A549 (cell line): ENCODE measurements around the gene STX16. TPM values are rescaled to one million over a fixed set of nuclear protein-coding genes. Genes with fewer than 3 reads are reported as not detected.

Experiments used
- ATAC-seq, 2 experiments: fragments of 200-7000 bp in 1 of 2; fragments of >200 bp in 1 of 2; cut with Nextera tagmentation in 1 of 2; cut with Tn5 transposase in 1 of 2; 3 replicates each; pipeline versions ENCODE4 v1.8.0 to v1.9.1; 2018 to 2020; ENCODE audit warnings: mild to moderate bottlenecking in 1 of 2, moderate library complexity in 1 of 2
- CTCF ChIA-PET: fragments of 300-600 bp; sonication (Branson Sonifier 250); formaldehyde crosslinking; extraction: SDS; loops from one replicate; lab custom pipeline; 2021; ENCODE audit warnings: antibody characterized with exemption, inconsistent platforms; lab: Yijun Ruan, JAX
- POLR2A ChIA-PET: fragments of 350-600 bp; formaldehyde crosslinking; extraction: SDS; loops from one replicate; lab custom pipeline; 2021; ENCODE audit warnings: antibody characterized with exemption, inconsistent platforms; lab: Yijun Ruan, JAX
- DNase-seq, 2 experiments: peaks; one replicate each; pipeline versions ENCODE4 v3.0.0 to v3.0.0-alpha.2; 2011 to 2016; ENCODE audit warnings: low read depth in 1 of 2, low spot score in 1 of 2
- FAIRE-seq: peaks from 2 replicates; lab custom pipeline; 2011; peaks lifted over from hg19 to GRCh38; lab: Jason Lieb, UNC
- H3K27ac ChIP-seq, 2 experiments: fragments of >200 bp; sonication (Bioruptor Twin); formaldehyde crosslinking; 3 replicates each; pipeline ENCODE4 v1.5.1; 2016 to 2017
- H3K4me1 ChIP-seq: fragments of >200 bp; sonication (Bioruptor Twin); formaldehyde crosslinking; 3 replicates; pipeline ENCODE4 v1.6.1; 2016
- H3K4me2 ChIP-seq: fragments of >200 bp; sonication (Bioruptor Twin); formaldehyde crosslinking; 3 replicates; pipeline ENCODE4 v1.6.1; 2016
- H3K4me3 ChIP-seq: fragments of >200 bp; sonication (Bioruptor Twin); formaldehyde crosslinking; 3 replicates; pipeline ENCODE4 v1.5.1; 2016
- H3K9me3 ChIP-seq: fragments of >200 bp; sonication (Bioruptor Twin); formaldehyde crosslinking; 3 replicates; pipeline ENCODE4 v1.6.1; 2016
- CBX2 ChIP-seq: fragments of 200-600 bp; sonication (generic); IDR thresholded peaks from 2 replicates; pipeline ENCODE4 v1.6.1; 2016; ENCODE audit warnings: low read depth, mild to moderate bottlenecking, borderline replicate concordance
- CBX8 ChIP-seq: fragments of 200-600 bp; sonication (generic); IDR thresholded peaks from 2 replicates; pipeline ENCODE4 v1.6.1; 2016
- CHD4 ChIP-seq: fragments of 200-600 bp; sonication (generic); IDR thresholded peaks from 2 replicates; pipeline ENCODE4 v1.6.1; 2016; ENCODE audit warnings: antibody characterized with exemption, mild to moderate bottlenecking, borderline replicate concordance
- ESRRA ChIP-seq: fragments of 150-350 bp; IDR thresholded peaks from 2 replicates; pipeline ENCODE4 v1.6.1; 2014; ENCODE audit warnings: mild to moderate bottlenecking, low read length, borderline replicate concordance
- FOSL2 ChIP-seq, 2 experiments: fragments of 450-650 bp in 1 of 2; fragments of >200 bp in 1 of 2; sonication (Bioruptor Twin) in 1 of 2; formaldehyde crosslinking; IDR thresholded peaks; 2 replicates each; pipeline versions ENCODE4 v1.5.0 to v1.6.1; 2016 to 2020; ENCODE audit warnings: mild to moderate bottlenecking in 1 of 2, moderate library complexity in 1 of 2
- FOXS1 ChIP-seq: fragments of 250-450 bp; sonication (Bioruptor Pico); IDR thresholded peaks from 2 replicates; pipeline ENCODE4 v1.5.0; 2020; ENCODE audit warnings: mild to moderate bottlenecking, moderate library complexity
- HEYL ChIP-seq: fragments of 250-450 bp; sonication (Bioruptor Pico); IDR thresholded peaks from 2 replicates; pipeline ENCODE4 v1.8.0; 2021; ENCODE audit warnings: mild to moderate bottlenecking, moderate library complexity
- HOXA7 ChIP-seq: fragments of 250-450 bp; sonication (Bioruptor Pico); IDR thresholded peaks from 2 replicates; pipeline ENCODE4 v1.5.0; 2020; ENCODE audit warnings: mild to moderate bottlenecking, moderate library complexity
- HOXB5 ChIP-seq: fragments of 250-450 bp; sonication (Bioruptor Pico); IDR thresholded peaks from 2 replicates; pipeline ENCODE4 v1.5.0; 2020; ENCODE audit warnings: mild to moderate bottlenecking, moderate library complexity
- JUN ChIP-seq, 2 experiments: fragments of >200 bp; sonication (Bioruptor Twin); formaldehyde crosslinking; IDR thresholded peaks; 2 replicates in 1 of 2; 3 replicates in 1 of 2; pipeline ENCODE4 v1.6.1; 2016 to 2017
- MYC ChIP-seq: IDR thresholded peaks from 2 replicates; pipeline ENCODE4 v1.6.1; 2012; ENCODE audit warnings: mild to moderate bottlenecking, inconsistent platforms, low read length, improper control_type of control experiment, borderline replicate concordance
- NR3C1 ChIP-seq: fragments of >200 bp; sonication (Bioruptor Twin); formaldehyde crosslinking; IDR thresholded peaks from 3 replicates; pipeline ENCODE4 v1.6.1; 2017
- RCOR1 ChIP-seq: fragments of 150-350 bp; IDR thresholded peaks from 2 replicates; pipeline ENCODE4 v1.6.1; 2014; ENCODE audit warnings: antibody characterized with exemption, low read length, low read depth
- RNF2 ChIP-seq: fragments of 200-600 bp; sonication (generic); IDR thresholded peaks from 2 replicates; pipeline ENCODE4 v1.6.1; 2016; ENCODE audit warnings: low read depth, mild to moderate bottlenecking, antibody characterized with exemption, moderate library complexity, borderline replicate concordance
- SMC3 ChIP-seq: fragments of >200 bp; sonication (Bioruptor Twin); formaldehyde crosslinking; IDR thresholded peaks from 3 replicates; pipeline ENCODE4 v1.6.1; 2018; ENCODE audit warnings: inconsistent platforms
- TFCP2L1 ChIP-seq: fragments of 250-450 bp; sonication (Bioruptor Pico); IDR thresholded peaks from 2 replicates; pipeline ENCODE4 v1.5.0; 2021; ENCODE audit warnings: mild to moderate bottlenecking
- ZC3H11A ChIP-seq: fragments of 450-650 bp; IDR thresholded peaks from 2 replicates; pipeline ENCODE4 v1.6.1; 2014; ENCODE audit warnings: antibody characterized with exemption, mild to moderate bottlenecking
- ZFP36 ChIP-seq: fragments of 450-650 bp; IDR thresholded peaks from 2 replicates; pipeline ENCODE4 v1.6.1; 2014; ENCODE audit warnings: borderline replicate concordance; ENCODE audit not compliant: partially characterized antibody
- WGBS: methylation state at CpG from one replicate; pipeline ENCODE4 v1.1.6; 2017; ENCODE audit errors: missing lambda C conversion rate; 5-methylcytosine and 5-hydroxymethylcytosine counted together
- polyA plus RNA-seq, 4 experiments: library from polyadenylated mRNA; depleted of rRNA in 3 of 4; stranded (reverse); fragments of >200 nt; fragmentation: RNase III in 1 of 4; extraction: RNeasy Plus Mini Kit Qiagen cat#74134 plus additional on column Dnase treatment in 1 of 4; gene quantifications; 2 replicates in 3 of 4; 3 replicates in 1 of 4; pipeline ENCODE4 v1.2.3, GENCODE V29; 2011 to 2017
- TF ChIP-seq, protein P1 (sequence below): fragments of 250-450 bp; sonication (Bioruptor Pico); IDR thresholded peaks from 2 replicates; pipeline ENCODE4 v1.5.0; 2021; ENCODE audit warnings: mild to moderate bottlenecking, moderate library complexity, borderline replicate concordance
- TF ChIP-seq, protein P2 (sequence below): fragments of 450-650 bp; IDR thresholded peaks from 2 replicates; pipeline ENCODE4 v1.6.1; 2014; ENCODE audit warnings: antibody characterized with exemption
- TF ChIP-seq, protein P3 (sequence below): fragments of >200 bp; sonication (Bioruptor Twin); formaldehyde crosslinking; IDR thresholded peaks from 3 replicates; pipeline ENCODE4 v1.6.1; 2016
- TF ChIP-seq, protein P4 (sequence below): fragments of >200 bp; sonication (Bioruptor Twin); formaldehyde crosslinking; IDR thresholded peaks from 2 replicates; pipeline ENCODE4 v1.6.1; 2016
- TF ChIP-seq, protein P5 (sequence below): fragments of 200-600 bp; sonication (generic); IDR thresholded peaks from 2 replicates; pipeline ENCODE4 v1.6.1; 2016; ENCODE audit warnings: antibody characterized with exemption, mild to moderate bottlenecking, moderate library complexity

The STX16 gene
- polyA plus RNA-seq, 2 of the 4 experiments (the other 2 are of a cell fraction): 68.5 to 71.6 TPM

DNA sequence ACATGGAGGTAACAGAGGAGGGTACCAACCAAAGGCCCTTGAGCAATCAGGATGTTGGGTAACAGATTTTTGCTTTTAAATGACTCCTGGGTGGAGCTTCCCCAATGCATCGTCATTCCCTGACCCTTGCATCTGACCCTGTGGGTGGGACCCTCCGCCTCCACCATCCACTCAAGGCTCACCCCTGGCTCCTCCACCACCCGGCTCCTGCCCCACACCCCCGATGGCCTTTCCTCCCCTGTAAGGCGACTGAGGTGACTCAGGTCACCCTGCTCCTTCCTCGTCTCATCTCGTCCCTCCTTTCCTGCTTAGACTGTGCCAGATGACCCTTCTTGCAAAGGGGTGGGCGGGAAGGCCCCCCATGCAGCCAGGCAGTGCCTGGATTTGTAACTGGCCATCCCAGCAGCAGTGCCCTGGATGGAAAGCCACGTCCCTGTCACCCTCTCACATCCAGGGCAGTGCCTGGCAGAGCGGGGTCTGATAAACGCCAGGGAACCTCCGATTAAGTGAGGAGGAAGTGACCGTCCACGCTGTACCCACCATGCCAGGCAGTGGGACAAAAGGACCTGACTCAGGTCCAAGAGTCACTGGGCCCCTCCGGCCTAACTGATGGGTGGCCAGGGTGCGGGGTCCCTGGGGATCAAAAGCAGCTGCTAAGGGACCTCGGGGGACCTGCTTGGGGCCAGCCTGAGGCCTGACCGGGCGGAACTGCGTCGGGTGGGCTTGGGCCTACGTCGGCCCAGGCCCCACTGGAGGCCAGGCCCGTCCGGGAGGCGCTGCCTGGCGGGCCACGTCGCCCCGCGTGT is 40.9 kb downstream of the STX16 start:
- FAIRE-seq (no peak), ATAC-seq (no peak)
- CTCF ChIA-PET: interaction anchor here (1.0 to 2.1 kb wide), 2 partner anchors 11 to 454 kb away, joined by 3 to 4 read pairs; no protein-coding TSS in a partner anchor

DNA sequence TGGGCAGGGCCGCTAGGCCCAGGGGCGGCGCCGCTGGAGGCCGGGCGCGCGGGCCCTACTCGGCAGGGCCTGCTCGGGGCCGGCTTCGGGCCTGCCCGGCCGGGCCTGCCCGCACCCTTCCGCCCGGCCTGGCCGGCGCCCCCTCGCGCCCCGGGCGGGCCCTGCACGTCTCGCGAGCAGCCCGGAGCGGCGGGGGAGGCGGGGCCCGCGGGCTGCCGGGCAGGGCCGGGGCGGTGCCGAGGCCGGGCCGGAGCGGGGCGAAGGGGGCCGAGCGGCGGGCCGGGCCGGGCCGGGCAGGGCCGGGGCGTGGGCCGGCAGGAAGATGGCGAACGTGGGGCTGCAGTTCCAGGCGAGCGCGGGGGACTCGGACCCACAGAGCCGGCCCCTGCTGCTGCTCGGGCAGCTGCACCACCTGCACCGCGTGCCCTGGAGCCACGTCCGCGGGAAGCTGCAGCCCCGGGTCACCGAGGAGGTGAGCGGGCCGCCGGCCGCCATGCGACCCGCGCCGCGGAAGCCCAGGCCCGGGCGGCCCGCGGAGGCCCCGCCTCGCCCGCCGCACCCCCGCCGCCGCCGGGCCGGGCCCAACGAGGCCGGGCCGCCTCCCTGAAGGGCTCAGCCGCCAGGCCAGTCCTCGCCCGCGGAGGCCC is 41.6 kb downstream of the STX16 start, which contains the start of gene NPEPL1:
NPEPL1 (plus strand) TSS at position 222 of the 647 bp plus-strand sequence; CDS start at position 323, 101 bp downstream.
- peak; percentile 74 to 78 for DNase-seq
- POLR2A ChIA-PET: interaction anchor here (1.2 kb wide), 1 partner anchor 42 kb away, joined by 5 read pairs; the partner anchor contains the start of gene STX16
- peak within 1 kb of the TSS; percentile 97 to 98 for H3K27ac ChIP-seq
- TF ChIP-seq JUN (IDR thresholded peaks at IDR 0.05): peak in 1 of 2 experiments; percentile 42; a peak in 3 of 5 replicates
- no peak for TF ChIP-seq NR3C1
- TF ChIP-seq RCOR1: no peak
- TF ChIP-seq RNF2: no peak
- TF ChIP-seq FOSL2 (IDR thresholded peaks at IDR 0.05): no peak
- TF ChIP-seq FOSL2 (CRISPR knock-in tag; IDR thresholded peaks at IDR 0.05): no peak
- TF ChIP-seq CBX2: no peak
- TF ChIP-seq, protein P1, sequence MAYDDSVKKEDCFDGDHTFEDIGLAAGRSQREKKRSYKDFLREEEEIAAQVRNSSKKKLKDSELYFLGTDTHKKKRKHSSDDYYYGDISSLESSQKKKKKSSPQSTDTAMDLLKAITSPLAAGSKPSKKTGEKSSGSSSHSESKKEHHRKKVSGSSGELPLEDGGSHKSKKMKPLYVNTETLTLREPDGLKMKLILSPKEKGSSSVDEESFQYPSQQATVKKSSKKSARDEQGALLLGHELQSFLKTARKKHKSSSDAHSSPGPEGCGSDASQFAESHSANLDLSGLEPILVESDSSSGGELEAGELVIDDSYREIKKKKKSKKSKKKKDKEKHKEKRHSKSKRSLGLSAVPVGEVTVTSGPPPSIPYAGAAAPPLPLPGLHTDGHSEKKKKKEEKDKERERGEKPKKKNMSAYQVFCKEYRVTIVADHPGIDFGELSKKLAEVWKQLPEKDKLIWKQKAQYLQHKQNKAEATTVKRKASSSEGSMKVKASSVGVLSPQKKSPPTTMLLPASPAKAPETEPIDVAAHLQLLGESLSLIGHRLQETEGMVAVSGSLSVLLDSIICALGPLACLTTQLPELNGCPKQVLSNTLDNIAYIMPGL (CRISPR knock-in tag): no peak
- TF ChIP-seq SMC3: 0 out of 3 replicates have a peak, but pooled peaks have one; percentile 31
- TF ChIP-seq, protein P2, sequence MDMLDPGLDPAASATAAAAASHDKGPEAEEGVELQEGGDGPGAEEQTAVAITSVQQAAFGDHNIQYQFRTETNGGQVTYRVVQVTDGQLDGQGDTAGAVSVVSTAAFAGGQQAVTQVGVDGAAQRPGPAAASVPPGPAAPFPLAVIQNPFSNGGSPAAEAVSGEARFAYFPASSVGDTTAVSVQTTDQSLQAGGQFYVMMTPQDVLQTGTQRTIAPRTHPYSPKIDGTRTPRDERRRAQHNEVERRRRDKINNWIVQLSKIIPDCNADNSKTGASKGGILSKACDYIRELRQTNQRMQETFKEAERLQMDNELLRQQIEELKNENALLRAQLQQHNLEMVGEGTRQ: no peak
- no peak for TF ChIP-seq ESRRA
- no peak for TF ChIP-seq ZFP36
- TF ChIP-seq CHD4: no peak
- TF ChIP-seq, protein P3, sequence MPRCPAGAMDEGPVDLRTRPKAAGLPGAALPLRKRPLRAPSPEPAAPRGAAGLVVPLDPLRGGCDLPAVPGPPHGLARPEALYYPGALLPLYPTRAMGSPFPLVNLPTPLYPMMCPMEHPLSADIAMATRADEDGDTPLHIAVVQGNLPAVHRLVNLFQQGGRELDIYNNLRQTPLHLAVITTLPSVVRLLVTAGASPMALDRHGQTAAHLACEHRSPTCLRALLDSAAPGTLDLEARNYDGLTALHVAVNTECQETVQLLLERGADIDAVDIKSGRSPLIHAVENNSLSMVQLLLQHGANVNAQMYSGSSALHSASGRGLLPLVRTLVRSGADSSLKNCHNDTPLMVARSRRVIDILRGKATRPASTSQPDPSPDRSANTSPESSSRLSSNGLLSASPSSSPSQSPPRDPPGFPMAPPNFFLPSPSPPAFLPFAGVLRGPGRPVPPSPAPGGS: peak; percentile 18; the same call in 1 of the 3 replicates
- TF ChIP-seq, protein P4, sequence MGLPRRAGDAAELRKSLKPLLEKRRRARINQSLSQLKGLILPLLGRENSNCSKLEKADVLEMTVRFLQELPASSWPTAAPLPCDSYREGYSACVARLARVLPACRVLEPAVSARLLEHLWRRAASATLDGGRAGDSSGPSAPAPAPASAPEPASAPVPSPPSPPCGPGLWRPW: no peak
- no peak for TF ChIP-seq HEYL (CRISPR knock-in tag)
- TF ChIP-seq TFCP2L1 (CRISPR knock-in tag): no peak
- no peak for TF ChIP-seq ZC3H11A
- no peak for TF ChIP-seq HOXB5
- TF ChIP-seq, protein P5, sequence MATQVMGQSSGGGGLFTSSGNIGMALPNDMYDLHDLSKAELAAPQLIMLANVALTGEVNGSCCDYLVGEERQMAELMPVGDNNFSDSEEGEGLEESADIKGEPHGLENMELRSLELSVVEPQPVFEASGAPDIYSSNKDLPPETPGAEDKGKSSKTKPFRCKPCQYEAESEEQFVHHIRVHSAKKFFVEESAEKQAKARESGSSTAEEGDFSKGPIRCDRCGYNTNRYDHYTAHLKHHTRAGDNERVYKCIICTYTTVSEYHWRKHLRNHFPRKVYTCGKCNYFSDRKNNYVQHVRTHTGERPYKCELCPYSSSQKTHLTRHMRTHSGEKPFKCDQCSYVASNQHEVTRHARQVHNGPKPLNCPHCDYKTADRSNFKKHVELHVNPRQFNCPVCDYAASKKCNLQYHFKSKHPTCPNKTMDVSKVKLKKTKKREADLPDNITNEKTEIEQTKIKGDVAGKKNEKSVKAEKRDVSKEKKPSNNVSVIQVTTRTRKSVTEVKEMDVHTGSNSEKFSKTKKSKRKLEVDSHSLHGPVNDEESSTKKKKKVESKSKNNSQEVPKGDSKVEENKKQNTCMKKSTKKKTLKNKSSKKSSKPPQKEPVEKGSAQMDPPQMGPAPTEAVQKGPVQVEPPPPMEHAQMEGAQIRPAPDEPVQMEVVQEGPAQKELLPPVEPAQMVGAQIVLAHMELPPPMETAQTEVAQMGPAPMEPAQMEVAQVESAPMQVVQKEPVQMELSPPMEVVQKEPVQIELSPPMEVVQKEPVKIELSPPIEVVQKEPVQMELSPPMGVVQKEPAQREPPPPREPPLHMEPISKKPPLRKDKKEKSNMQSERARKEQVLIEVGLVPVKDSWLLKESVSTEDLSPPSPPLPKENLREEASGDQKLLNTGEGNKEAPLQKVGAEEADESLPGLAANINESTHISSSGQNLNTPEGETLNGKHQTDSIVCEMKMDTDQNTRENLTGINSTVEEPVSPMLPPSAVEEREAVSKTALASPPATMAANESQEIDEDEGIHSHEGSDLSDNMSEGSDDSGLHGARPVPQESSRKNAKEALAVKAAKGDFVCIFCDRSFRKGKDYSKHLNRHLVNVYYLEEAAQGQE: no peak
- no peak for TF ChIP-seq CBX8

More for the DNA sequence above, 40.9 kb downstream of the STX16 start:
- Histone ChIP-seq H3K4me3 (peak overlapping the region; percentile 80), H3K4me2 (peak overlapping the region; percentile 88), H3K4me1 (peaks cover 20% of the 10 kb centered on the region), H3K27ac (peak overlapping the region; percentile 97 to 98), H3K9me3 (no peaks in the 10 kb centered on the region)
- DNase-seq: no peak
- TF ChIP-seq MYC: no peak
- TF ChIP-seq, protein P3: 0 out of 3 replicates have a peak, but pooled peaks have one; percentile 1
- TF ChIP-seq HOXB5: 0 out of 2 replicates have a peak, but pooled peaks have one; percentile 32
- TF ChIP-seq FOXS1 (CRISPR knock-in tag): no peak
- TF ChIP-seq HOXA7 (CRISPR knock-in tag): no peak
- WGBS: 94% methylated on average over 14 of the region's 31 CpGs
- POLR2A ChIA-PET: interaction anchor here (0.9 kb wide), 1 partner anchor 20 kb away, joined by 5 read pairs; no protein-coding TSS in a partner anchor

More for the DNA sequence above, 41.6 kb downstream of the STX16 start, which contains the start of gene NPEPL1:
- CTCF ChIA-PET: interaction anchor here (0.7 to 2.1 kb wide), 7 partner anchors 11 to 455 kb away, joined by 3 to 6 read pairs (median 4); partner anchors contain the start of gene STX16
- Histone ChIP-seq H3K4me1 (peaks cover 20% of the 10 kb centered on the region), H3K4me2 (peak within 1 kb of the TSS; percentile 88), H3K4me3 (peak within 1 kb of the TSS; percentile 80), H3K9me3 (no peaks in the 10 kb centered on the region)
- no CpG with 5 or more reads among the region's 93 CpGs for WGBS
- FAIRE-seq (no peak), ATAC-seq (peak; percentile 91 to 94)
